ENCODE data around the gene ACAP3.

GRCh38 chr1:1354271-1355247, 46.8 kb upstream of the ACAP3 start:
- no peak for TF ChIP-seq CTCF (IDR thresholded peaks at IDR 0.05; ENCODE audit: low read length)
- TF ChIP-seq EZH2 (optimal IDR thresholded peaks at IDR 0.05; ENCODE audit: low read depth, low read length) = no peak

All from MM.1S (cell line).